IPS-11a (cell line): ENCODE data around the gene FAF1.

ENCODE experiments used
- H3K4me3 ChIP-seq: one replicate; pipeline ENCODE4 v1.5.1; 2013; ENCODE audit warnings: low read depth, low read length, control low read depth

FAF1 gene

GRCh38 chr1:50420689-50421365 lies 539.2 kb downstream of the FAF1 start:
- no peak overlapping the region for H3K4me3 ChIP-seq

- no peak overlapping the region for H3K4me3 ChIP-seq
Measured at GRCh38 chr1:50419907-50420677, 540.0 kb downstream of the FAF1 start.

GRCh38 chr1:50419192-50419906 lies 540.7 kb downstream of the FAF1 start:
- H3K4me3 ChIP-seq, result no peak overlapping the region

GRCh38 chr1:50418600-50419109 lies 541.4 kb downstream of the FAF1 start:
- no peak overlapping the region for H3K4me3 ChIP-seq

- no peak overlapping the region for H3K4me3 ChIP-seq
Measured at GRCh38 chr1:50417946-50418599, 542.0 kb downstream of the FAF1 start.

GRCh38 chr1:50417507-50417906 lies 542.6 kb downstream of the FAF1 start:
- no peak overlapping the region for H3K4me3 ChIP-seq

GRCh38 chr1:50416553-50417453 lies 543.3 kb downstream of the FAF1 start:
- H3K4me3 ChIP-seq, result peak overlapping the region; percentile 2

- peak overlapping the region; percentile 6 for H3K4me3 ChIP-seq
Measured at GRCh38 chr1:50416150-50416527, 543.9 kb downstream of the FAF1 start.

GRCh38 chr1:50415235-50416149 lies 544.6 kb downstream of the FAF1 start:
- H3K4me3 ChIP-seq, result peak overlapping the region; percentile 8

GRCh38 chr1:50414853-50415234 lies 545.2 kb downstream of the FAF1 start:
- no peak overlapping the region for H3K4me3 ChIP-seq

GRCh38 chr1:50412813-50413476 lies 547.1 kb downstream of the FAF1 start:
- no peak overlapping the region for H3K4me3 ChIP-seq

GRCh38 chr1:50405814-50406213 lies 554.3 kb downstream of the FAF1 start:
- H3K4me3 ChIP-seq, result no peak overlapping the region

- H3K4me3 ChIP-seq, result no peak overlapping the region
Measured at GRCh38 chr1:50393522-50394120, 566.4 kb downstream of the FAF1 start.
